Measurements from ENCODE around the gene RNF128. TPM values are rescaled to one million over a fixed set of nuclear protein-coding genes. Genes with fewer than 3 reads are reported as not detected.

The RNF128 gene
- total RNA-seq, 4 donors from 2014 or later, result 13.5 to 19.6 (median 15.1) TPM

- DNase-seq (ENCODE audit: low spot score in 2 of 2), result no peak
- Histone ChIP-seq H3K9me3 (no peaks in the 10 kb centered on the region), H3K36me3 (no peaks in the 10 kb centered on the region), H3K27ac (no peak overlapping the region), H3K4me1 (no peaks in the 10 kb centered on the region), H3K4me3 (no peak overlapping the region), H3K27me3 (no peaks in the 10 kb centered on the region)
- TF ChIP-seq POLR2AphosphoS5 (IDR thresholded peaks at IDR 0.05), result no peak
- TF ChIP-seq CTCF (IDR thresholded peaks at IDR 0.05), result no peak
- no peak for TF ChIP-seq EP300 (IDR thresholded peaks at IDR 0.05)
- TF ChIP-seq POLR2A (IDR thresholded peaks at IDR 0.05), result no peak
- WGBS, result 66% methylated on average over 4 of the region's 4 CpGs
Measured at GRCh38 chrX:106711375-106711774, 15.1 kb upstream of the RNF128 start.

GRCh38 chrX:106716004-106716403 lies 10.5 kb upstream of the RNF128 start:
- no peaks in the 10 kb centered on the region for H3K9me3 ChIP-seq
- WGBS, result 90% methylated on average over 1 of the region's 1 CpG
- no peaks in the 10 kb centered on the region for H3K36me3 ChIP-seq
- no peak overlapping the region for H3K4me3 ChIP-seq
- TF ChIP-seq CTCF (IDR thresholded peaks at IDR 0.05) (no peak), EP300 (IDR thresholded peaks at IDR 0.05) (no peak), POLR2AphosphoS5 (IDR thresholded peaks at IDR 0.05) (no peak), POLR2A (IDR thresholded peaks at IDR 0.05) (no peak)
- no peaks in the 10 kb centered on the region for H3K27me3 ChIP-seq
- H3K4me1 ChIP-seq, result no peaks in the 10 kb centered on the region
- no peak overlapping the region for H3K27ac ChIP-seq
- DNase-seq (ENCODE audit: low spot score in 2 of 2), result no peak

- H3K9me3 ChIP-seq, result no peaks in the 10 kb centered on the region
- 29% methylated on average over 1 of the region's 1 CpG for WGBS
- H3K27me3 ChIP-seq, result no peaks in the 10 kb centered on the region
- no peak for TF ChIP-seq CTCF (IDR thresholded peaks at IDR 0.05)
- no peak for TF ChIP-seq POLR2A (IDR thresholded peaks at IDR 0.05)
- no peak for TF ChIP-seq POLR2AphosphoS5 (IDR thresholded peaks at IDR 0.05)
- TF ChIP-seq EP300 (IDR thresholded peaks at IDR 0.05), result no peak
- H3K36me3 ChIP-seq, result no peaks in the 10 kb centered on the region
- no peak overlapping the region for H3K27ac ChIP-seq
- no peak overlapping the region for H3K4me3 ChIP-seq
- no peak for DNase-seq (ENCODE audit: low spot score in 2 of 2)
- H3K4me1 ChIP-seq, result no peaks in the 10 kb centered on the region
Measured at GRCh38 chrX:106716463-106716862, 10.0 kb upstream of the RNF128 start.

- Histone ChIP-seq H3K36me3 (no peaks in the 10 kb centered on the region), H3K27me3 (no peaks in the 10 kb centered on the region), H3K4me1 (no peaks in the 10 kb centered on the region), H3K9me3 (no peaks in the 10 kb centered on the region), H3K4me3 (no peak overlapping the region), H3K27ac (no peak overlapping the region)
- no peak for DNase-seq (ENCODE audit: low spot score in 2 of 2)
- TF ChIP-seq EP300 (IDR thresholded peaks at IDR 0.05) (no peak), CTCF (IDR thresholded peaks at IDR 0.05) (no peak), POLR2A (IDR thresholded peaks at IDR 0.05) (no peak), POLR2AphosphoS5 (IDR thresholded peaks at IDR 0.05) (no peak)
- 51% methylated on average over 4 of the region's 4 CpGs for whole genome bisulfite sequencing
Measured at GRCh38 chrX:106718709-106719108, 7.8 kb upstream of the RNF128 start.

- DNase-seq (ENCODE audit: low spot score in 2 of 2), result no peak
- Histone ChIP-seq H3K27ac (no peak overlapping the region), H3K27me3 (no peaks in the 10 kb centered on the region), H3K4me3 (peak overlapping the region; percentile 58), H3K36me3 (no peaks in the 10 kb centered on the region), H3K4me1 (no peaks in the 10 kb centered on the region), H3K9me3 (no peaks in the 10 kb centered on the region)
- no peak for TF ChIP-seq POLR2AphosphoS5 (IDR thresholded peaks at IDR 0.05)
- no peak for TF ChIP-seq POLR2A (IDR thresholded peaks at IDR 0.05)
- no peak for TF ChIP-seq EP300 (IDR thresholded peaks at IDR 0.05)
- TF ChIP-seq CTCF (IDR thresholded peaks at IDR 0.05), result no peak
- WGBS, result 27% methylated on average over 8 of the region's 8 CpGs
Measured at GRCh38 chrX:106725931-106726330, 570 bp upstream of the RNF128 start.

Data from suprapubic skin (tissue), 4 donors.